ENCODE measurements around the gene HTR1E.

Gene HTR1E

GRCh38 chr6:86969573-86969972 lies 32.2 kb downstream of the HTR1E start:
- no peak for DNase-seq
- no peak overlapping the region for H3K27ac ChIP-seq (ENCODE audit: low read length, poor library complexity, severe bottlenecking)
- no peak overlapping the region for H3K4ac ChIP-seq (ENCODE audit: low read depth in 1 of 2, low read length in 2 of 2)
- no peak overlapping the region for H4K91ac ChIP-seq (ENCODE audit: low read length)
- H3K36me3 ChIP-seq (ENCODE audit: control insufficient read depth in 1 of 2, insufficient read depth in 2 of 2, low read depth in 1 of 2, low read length in 2 of 2) = no peaks in the 10 kb centered on the region
- 81% methylated on average over 3 of the region's 4 CpGs for WGBS
- H2AK5ac ChIP-seq (ENCODE audit: low read length, severe bottlenecking) = no peak overlapping the region
- no peak overlapping the region for H2AFZ ChIP-seq (ENCODE audit: low read depth, low read length)
- no peak overlapping the region for H2BK15ac ChIP-seq (ENCODE audit: low read depth, poor library complexity, severe bottlenecking)
- no peak overlapping the region for H3K18ac ChIP-seq (ENCODE audit: low read depth in 1 of 2, low read length in 2 of 2)
- no peak overlapping the region for H3K9ac ChIP-seq (ENCODE audit: low read length)
- no peak overlapping the region for H4K8ac ChIP-seq (ENCODE audit: low read length)
- no peaks in the 10 kb centered on the region for H3K27me3 ChIP-seq (ENCODE audit: control insufficient read depth in 1 of 2, insufficient read depth in 1 of 2, low read length in 2 of 2)
- H3K79me1 ChIP-seq (replicated peaks; ENCODE audit: low read length, poor library complexity, severe bottlenecking) = no peaks in the 10 kb centered on the region
- no peaks in the 10 kb centered on the region for H3K9me3 ChIP-seq (ENCODE audit: control insufficient read depth, low read length)
- H3K4me2 ChIP-seq (ENCODE audit: low read length, poor library complexity, severe bottlenecking) = no peak overlapping the region
- H3K4me1 ChIP-seq (ENCODE audit: control insufficient read depth, insufficient read depth, low read depth, low read length) = no peaks in the 10 kb centered on the region
- H3K4me3 ChIP-seq (ENCODE audit: insufficient read depth in 1 of 2, low read depth in 1 of 2, low read length in 2 of 2) = no peak overlapping the region
- no peak overlapping the region for H2BK5ac ChIP-seq (ENCODE audit: low read depth, low read length, poor library complexity, severe bottlenecking)
- no peak overlapping the region for H3K23ac ChIP-seq (ENCODE audit: low read length in 2 of 2)
- no peak overlapping the region for H2BK120ac ChIP-seq (ENCODE audit: low read depth, low read length)
- H2BK12ac ChIP-seq (ENCODE audit: low read length in 2 of 2) = no peak overlapping the region
- H3K14ac ChIP-seq (ENCODE audit: low read length in 2 of 2) = no peak overlapping the region

DNA sequence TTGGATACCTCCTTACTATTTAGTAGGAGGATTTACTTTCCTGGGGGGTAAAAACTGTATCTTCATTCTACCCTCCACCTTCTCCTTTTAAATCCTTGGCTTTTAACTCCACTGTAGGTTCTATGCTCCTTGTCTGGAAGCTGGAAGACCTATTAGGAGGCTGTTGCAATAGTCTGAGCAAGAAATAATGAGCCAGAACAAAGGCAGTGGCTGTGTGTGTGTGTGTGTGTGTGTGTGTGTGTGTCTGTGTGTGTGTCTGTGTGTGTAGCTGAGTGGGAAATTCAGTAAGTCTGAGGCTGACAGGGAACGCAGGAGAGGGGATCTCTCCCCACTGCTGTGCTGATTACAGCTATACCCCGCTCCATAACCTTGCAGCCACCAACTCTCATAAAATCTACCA lies 35.8 kb downstream of the HTR1E start:
- Histone ChIP-seq H2BK5ac (ENCODE audit: low read depth, low read length, poor library complexity, severe bottlenecking) (no peak overlapping the region), H3K4ac (ENCODE audit: low read depth in 1 of 2, low read length in 2 of 2) (no peak overlapping the region), H3K36me3 (ENCODE audit: control insufficient read depth in 1 of 2, insufficient read depth in 2 of 2, low read depth in 1 of 2, low read length in 2 of 2) (no peaks in the 10 kb centered on the region), H4K91ac (ENCODE audit: low read length) (no peak overlapping the region), H3K4me2 (ENCODE audit: low read length, poor library complexity, severe bottlenecking) (no peak overlapping the region), H2BK15ac (ENCODE audit: low read depth, poor library complexity, severe bottlenecking) (no peak overlapping the region), H2BK12ac (ENCODE audit: low read length in 2 of 2) (no peak overlapping the region), H2AK5ac (ENCODE audit: low read length, severe bottlenecking) (no peak overlapping the region), H3K79me1 (replicated peaks; ENCODE audit: low read length, poor library complexity, severe bottlenecking) (no peaks in the 10 kb centered on the region), H3K14ac (ENCODE audit: low read length in 2 of 2) (no peak overlapping the region), H3K23ac (ENCODE audit: low read length in 2 of 2) (no peak overlapping the region), H3K18ac (ENCODE audit: low read depth in 1 of 2, low read length in 2 of 2) (no peak overlapping the region), H3K9ac (ENCODE audit: low read length) (no peak overlapping the region), H3K9me3 (ENCODE audit: control insufficient read depth, low read length) (no peaks in the 10 kb centered on the region), H2BK120ac (ENCODE audit: low read depth, low read length) (no peak overlapping the region), H2AFZ (ENCODE audit: low read depth, low read length) (no peak overlapping the region), H3K4me1 (ENCODE audit: control insufficient read depth, insufficient read depth, low read depth, low read length) (no peaks in the 10 kb centered on the region), H4K8ac (ENCODE audit: low read length) (no peak overlapping the region), H3K27me3 (ENCODE audit: control insufficient read depth in 1 of 2, insufficient read depth in 1 of 2, low read length in 2 of 2) (no peaks in the 10 kb centered on the region), H3K4me3 (ENCODE audit: insufficient read depth in 1 of 2, low read depth in 1 of 2, low read length in 2 of 2) (no peak overlapping the region), H3K27ac (ENCODE audit: low read length, poor library complexity, severe bottlenecking) (no peak overlapping the region)
- no peak for DNase-seq
- WGBS = 71% methylated on average over 2 of the region's 2 CpGs

GRCh38 chr6:86978251-86978650 lies 40.9 kb downstream of the HTR1E start:
- WGBS = 100% methylated on average over 1 of the region's 2 CpGs
- no peaks in the 10 kb centered on the region for H3K9me3 ChIP-seq (ENCODE audit: control insufficient read depth, low read length)

DNA sequence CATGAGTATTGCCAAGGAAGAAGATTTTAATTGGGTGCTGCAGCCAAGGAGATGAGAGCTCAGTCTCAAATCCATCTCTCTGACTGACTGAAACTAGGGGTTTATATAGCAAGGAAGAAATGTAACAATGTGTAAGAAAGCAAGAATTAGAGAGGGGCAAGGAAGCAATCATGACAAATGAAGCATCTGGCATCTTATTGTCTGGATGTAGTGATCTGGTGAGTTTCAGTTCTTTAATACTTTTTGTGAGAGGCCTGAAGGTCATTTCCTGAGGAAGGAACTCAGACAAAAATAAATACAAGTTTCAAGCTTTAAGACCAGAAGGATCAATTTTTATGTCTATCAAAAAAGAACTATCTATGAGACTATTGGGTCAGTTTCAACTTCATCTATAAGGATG lies 64.2 kb downstream of the HTR1E start:
- no peak overlapping the region for H3K14ac ChIP-seq (ENCODE audit: low read length in 2 of 2)
- no peak overlapping the region for H2AK5ac ChIP-seq (ENCODE audit: low read length, severe bottlenecking)
- no peak overlapping the region for H4K91ac ChIP-seq (ENCODE audit: low read length)
- no peaks in the 10 kb centered on the region for H3K36me3 ChIP-seq (ENCODE audit: control insufficient read depth in 1 of 2, insufficient read depth in 2 of 2, low read depth in 1 of 2, low read length in 2 of 2)
- H3K9ac ChIP-seq (ENCODE audit: low read length) = no peak overlapping the region
- H3K4me1 ChIP-seq (ENCODE audit: control insufficient read depth, insufficient read depth, low read depth, low read length) = no peaks in the 10 kb centered on the region
- no peak overlapping the region for H2BK5ac ChIP-seq (ENCODE audit: low read depth, low read length, poor library complexity, severe bottlenecking)
- H2BK12ac ChIP-seq (ENCODE audit: low read length in 2 of 2) = no peak overlapping the region
- no peaks in the 10 kb centered on the region for H3K79me1 ChIP-seq (replicated peaks; ENCODE audit: low read length, poor library complexity, severe bottlenecking)
- H2BK120ac ChIP-seq (ENCODE audit: low read depth, low read length) = no peak overlapping the region
- DNase-seq = no peak
- H3K4ac ChIP-seq (ENCODE audit: low read depth in 1 of 2, low read length in 2 of 2) = no peak overlapping the region
- H2AFZ ChIP-seq (ENCODE audit: low read depth, low read length) = no peak overlapping the region
- H3K27ac ChIP-seq (ENCODE audit: low read length, poor library complexity, severe bottlenecking) = no peak overlapping the region
- H4K8ac ChIP-seq (ENCODE audit: low read length) = no peak overlapping the region
- H3K4me3 ChIP-seq (ENCODE audit: insufficient read depth in 1 of 2, low read depth in 1 of 2, low read length in 2 of 2) = no peak overlapping the region
- no peak overlapping the region for H3K4me2 ChIP-seq (ENCODE audit: low read length, poor library complexity, severe bottlenecking)
- H3K23ac ChIP-seq (ENCODE audit: low read length in 2 of 2) = no peak overlapping the region
- no peak overlapping the region for H2BK15ac ChIP-seq (ENCODE audit: low read depth, poor library complexity, severe bottlenecking)
- peaks cover 4% of the 10 kb centered on the region for H3K9me3 ChIP-seq (ENCODE audit: control insufficient read depth, low read length)
- H3K27me3 ChIP-seq (ENCODE audit: control insufficient read depth in 1 of 2, insufficient read depth in 1 of 2, low read length in 2 of 2) = no peaks in the 10 kb centered on the region
- H3K18ac ChIP-seq (ENCODE audit: low read depth in 1 of 2, low read length in 2 of 2) = no peak overlapping the region

More at GRCh38 chr6:86978251-86978650, 40.9 kb downstream of the HTR1E start:
- Histone ChIP-seq H2BK5ac (ENCODE audit: low read depth, low read length, poor library complexity, severe bottlenecking) (no peak overlapping the region), H2BK120ac (ENCODE audit: low read depth, low read length) (no peak overlapping the region), H3K14ac (ENCODE audit: low read length in 2 of 2) (no peak overlapping the region), H3K18ac (ENCODE audit: low read depth in 1 of 2, low read length in 2 of 2) (no peak overlapping the region), H3K9ac (ENCODE audit: low read length) (no peak overlapping the region), H4K8ac (ENCODE audit: low read length) (no peak overlapping the region), H2BK15ac (ENCODE audit: low read depth, poor library complexity, severe bottlenecking) (no peak overlapping the region), H3K27ac (ENCODE audit: low read length, poor library complexity, severe bottlenecking) (no peak overlapping the region), H3K4me1 (ENCODE audit: control insufficient read depth, insufficient read depth, low read depth, low read length) (no peaks in the 10 kb centered on the region), H2AK5ac (ENCODE audit: low read length, severe bottlenecking) (no peak overlapping the region), H3K36me3 (ENCODE audit: control insufficient read depth in 1 of 2, insufficient read depth in 2 of 2, low read depth in 1 of 2, low read length in 2 of 2) (no peaks in the 10 kb centered on the region), H3K4me3 (ENCODE audit: insufficient read depth in 1 of 2, low read depth in 1 of 2, low read length in 2 of 2) (no peak overlapping the region), H2BK12ac (ENCODE audit: low read length in 2 of 2) (no peak overlapping the region), H3K4ac (ENCODE audit: low read depth in 1 of 2, low read length in 2 of 2) (no peak overlapping the region), H3K27me3 (ENCODE audit: control insufficient read depth in 1 of 2, insufficient read depth in 1 of 2, low read length in 2 of 2) (no peaks in the 10 kb centered on the region), H4K91ac (ENCODE audit: low read length) (no peak overlapping the region), H3K4me2 (ENCODE audit: low read length, poor library complexity, severe bottlenecking) (no peak overlapping the region), H2AFZ (ENCODE audit: low read depth, low read length) (no peak overlapping the region), H3K23ac (ENCODE audit: low read length in 2 of 2) (no peak overlapping the region), H3K79me1 (replicated peaks; ENCODE audit: low read length, poor library complexity, severe bottlenecking) (no peaks in the 10 kb centered on the region)
- no peak for DNase-seq

All from mesenchymal stem cell (in vitro differentiated cells and primary cell).